Epidermal melanocyte (primary cell): ENCODE results near the gene BCL7A.
A peak's percentile ranks its signal among the peaks of the same experiment; 100 is the strongest.

Experiments used
- DNase-seq: peaks from one replicate; pipeline ENCODE4 v3.0.0; 2011; ENCODE audit warnings: low spot score; ENCODE audit not compliant: insufficient read length

Gene BCL7A

GRCh38 chr12:122076743-122077495, 55.2 kb downstream of the BCL7A start:
- no peak for DNase-seq

- peak; percentile 93 for DNase-seq
These were observed 56.7 kb downstream of the BCL7A start, which contains the start of gene MLXIP for GRCh38 chr12:122078141-122079032. Gene MLXIP (plus strand): TSS chr12:122078756. CDS start chr12:122078854, 98 bp downstream.

GRCh38 chr12:122079033-122079531, 57.4 kb downstream of the BCL7A start:
- no peak for DNase-seq

- DNase-seq: no peak
These were observed 57.9 kb downstream of the BCL7A start for GRCh38 chr12:122079532-122080081.

GRCh38 chr12:122080149-122081082, 58.7 kb downstream of the BCL7A start:
- peak; percentile 89 for DNase-seq

- no peak for DNase-seq
These were observed 59.5 kb downstream of the BCL7A start for GRCh38 chr12:122081083-122081696.

GRCh38 chr12:122081697-122082221, 60.1 kb downstream of the BCL7A start:
- no peak for DNase-seq

GRCh38 chr12:122082621-122083356, 61.1 kb downstream of the BCL7A start:
- DNase-seq: no peak

- no peak for DNase-seq
These were observed 63.2 kb downstream of the BCL7A start for GRCh38 chr12:122084857-122085405.

- no peak for DNase-seq
These were observed 63.9 kb downstream of the BCL7A start for GRCh38 chr12:122085591-122085990.

- DNase-seq: no peak
These were observed 64.4 kb downstream of the BCL7A start for GRCh38 chr12:122086116-122086515.

GRCh38 chr12:122086641-122087285, 65.1 kb downstream of the BCL7A start:
- no peak for DNase-seq

- DNase-seq: no peak
These were observed 65.9 kb downstream of the BCL7A start for GRCh38 chr12:122087431-122088178.

- DNase-seq: no peak
These were observed 66.6 kb downstream of the BCL7A start for GRCh38 chr12:122088179-122088810.

GRCh38 chr12:122089077-122089476, 67.4 kb downstream of the BCL7A start:
- DNase-seq: no peak

GRCh38 chr12:122090759-122091515, 69.3 kb downstream of the BCL7A start:
- DNase-seq: no peak
